H7 (cell line): ENCODE data around the gene SLC13A1. TPM values are rescaled to one million over a fixed set of nuclear protein-coding genes. Genes with fewer than 3 reads are reported as not detected.

Source experiments
- DNase-seq: peaks from one replicate; pipeline ENCODE4 v3.0.0; 2012
- H3K27me3 ChIP-seq: 2 replicates; pipeline ENCODE4 v1.6.0; 2011; ENCODE audit warnings: mild to moderate bottlenecking, low read length; ENCODE audit not compliant: control insufficient read depth, insufficient read depth
- H3K36me3 ChIP-seq: replicated peaks from 2 replicates; pipeline ENCODE4 v1.5.1; 2011; ENCODE audit warnings: low read length; ENCODE audit not compliant: control insufficient read depth, insufficient read depth
- H3K4me3 ChIP-seq: 2 replicates; pipeline ENCODE4 v1.5.1; 2011; ENCODE audit warnings: low read depth, mild to moderate bottlenecking, control low read depth, low read length, moderate library complexity; ENCODE audit not compliant: insufficient read depth
- total RNA-seq: library from RNA; depleted of rRNA; stranded (reverse); fragments of >200 nt; shearing (Covaris generic); gene quantifications from 2 replicates; pipeline ENCODE4 v1.2.3, GENCODE V29; 2014

SLC13A1 gene
- total RNA-seq, 1 experiment from 2014 or later = not detected

GRCh38 chr7:123209786-123210185, 10.0 kb upstream of the SLC13A1 start:
- Histone ChIP-seq H3K36me3 (no peaks in the 10 kb centered on the region), H3K27me3 (no peaks in the 10 kb centered on the region), H3K4me3 (no peak overlapping the region)
- no peak for DNase-seq

- Histone ChIP-seq H3K27me3 (no peaks in the 10 kb centered on the region), H3K36me3 (no peaks in the 10 kb centered on the region), H3K4me3 (no peak overlapping the region)
- no peak for DNase-seq
Observed at GRCh38 chr7:123208793-123209192, 9.0 kb upstream of the SLC13A1 start.

- DNase-seq = no peak
- H3K4me3 ChIP-seq = no peak overlapping the region
- no peaks in the 10 kb centered on the region for H3K27me3 ChIP-seq
- H3K36me3 ChIP-seq = no peaks in the 10 kb centered on the region
Observed at GRCh38 chr7:123204206-123204835, 4.6 kb upstream of the SLC13A1 start.

- H3K4me3 ChIP-seq = no peak overlapping the region
- no peaks in the 10 kb centered on the region for H3K27me3 ChIP-seq
- H3K36me3 ChIP-seq = no peaks in the 10 kb centered on the region
- no peak for DNase-seq
Observed at GRCh38 chr7:123201901-123202300, 2.1 kb upstream of the SLC13A1 start.

GRCh38 chr7:123198668-123199652, 809 bp downstream of the SLC13A1 start:
- H3K36me3 ChIP-seq = no peaks in the 10 kb centered on the region
- no peaks in the 10 kb centered on the region for H3K27me3 ChIP-seq
- no peak for DNase-seq
- no peak overlapping the region for H3K4me3 ChIP-seq

- Histone ChIP-seq H3K4me3 (no peak overlapping the region), H3K27me3 (no peaks in the 10 kb centered on the region), H3K36me3 (no peaks in the 10 kb centered on the region)
- no peak for DNase-seq
Observed at GRCh38 chr7:123198111-123198510, 1.7 kb downstream of the SLC13A1 start.

GRCh38 chr7:123193235-123193634, 6.5 kb downstream of the SLC13A1 start:
- Histone ChIP-seq H3K27me3 (no peaks in the 10 kb centered on the region), H3K36me3 (no peaks in the 10 kb centered on the region)

GRCh38 chr7:123191132-123191531, 8.6 kb downstream of the SLC13A1 start:
- DNase-seq = no peak
- Histone ChIP-seq H3K27me3 (no peaks in the 10 kb centered on the region), H3K36me3 (no peaks in the 10 kb centered on the region), H3K4me3 (no peak overlapping the region)

More at GRCh38 chr7:123193235-123193634, 6.5 kb downstream of the SLC13A1 start:
- H3K4me3 ChIP-seq = no peak overlapping the region
- DNase-seq = no peak

GRCh38 chr7:123190109-123190831, 9.5 kb downstream of the SLC13A1 start:
- H3K4me3 ChIP-seq = no peak overlapping the region
- DNase-seq = no peak
- H3K27me3 ChIP-seq = no peaks in the 10 kb centered on the region
- no peaks in the 10 kb centered on the region for H3K36me3 ChIP-seq

GRCh38 chr7:123185756-123186155, 14.0 kb downstream of the SLC13A1 start:
- Histone ChIP-seq H3K4me3 (no peak overlapping the region), H3K36me3 (no peaks in the 10 kb centered on the region), H3K27me3 (no peaks in the 10 kb centered on the region)
- DNase-seq = no peak

GRCh38 chr7:123184271-123184670, 15.5 kb downstream of the SLC13A1 start:
- no peaks in the 10 kb centered on the region for H3K27me3 ChIP-seq
- no peak for DNase-seq
- H3K36me3 ChIP-seq = no peaks in the 10 kb centered on the region
- no peak overlapping the region for H3K4me3 ChIP-seq

GRCh38 chr7:123183431-123183830, 16.3 kb downstream of the SLC13A1 start:
- no peaks in the 10 kb centered on the region for H3K27me3 ChIP-seq
- no peaks in the 10 kb centered on the region for H3K36me3 ChIP-seq
- no peak for DNase-seq
- H3K4me3 ChIP-seq = no peak overlapping the region

GRCh38 chr7:123177442-123177841, 22.3 kb downstream of the SLC13A1 start:
- Histone ChIP-seq H3K4me3 (no peak overlapping the region), H3K36me3 (no peaks in the 10 kb centered on the region), H3K27me3 (no peaks in the 10 kb centered on the region)
- DNase-seq = no peak

- no peaks in the 10 kb centered on the region for H3K27me3 ChIP-seq
- H3K36me3 ChIP-seq = no peaks in the 10 kb centered on the region
Observed at GRCh38 chr7:123170333-123171246, 29.2 kb downstream of the SLC13A1 start.

More at GRCh38 chr7:123170333-123171246, 29.2 kb downstream of the SLC13A1 start:
- DNase-seq = no peak
- H3K4me3 ChIP-seq = no peak overlapping the region
